Stimulated activated CD4-positive, alpha-beta T cell treated with anti-CD3 and anti-CD28 coated beads, Interleukin-1b, Interleukin-23, amount 100 ng/mL, for 48 hours (primary cell): ENCODE results near the gene MAP2K3.

Source experiments
- DNase-seq: peaks from one replicate; pipeline ENCODE4 v3.0.0-alpha.2; 2020

MAP2K3 gene

DNA sequence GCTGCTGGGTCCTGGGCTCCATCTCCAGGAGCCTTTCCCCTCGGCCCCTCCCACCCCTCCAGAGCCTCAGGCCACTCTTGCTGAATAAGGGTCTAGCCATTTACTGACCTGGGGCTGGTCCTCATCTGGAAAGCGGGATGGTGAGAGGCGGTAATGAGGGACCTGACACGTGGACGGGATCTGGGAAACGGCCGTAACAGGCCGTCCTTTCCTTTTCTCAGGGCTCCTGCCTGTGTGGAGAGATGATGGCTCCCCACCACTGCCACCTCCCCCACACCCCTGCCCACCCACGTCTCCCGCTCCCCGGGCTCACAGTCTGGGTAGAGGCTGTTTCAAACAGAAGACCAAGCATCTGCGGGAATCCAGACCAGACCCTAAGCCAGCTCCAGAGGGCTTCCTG lies 71.1 kb downstream of the MAP2K3 start:
- DNase-seq = no peak

DNA sequence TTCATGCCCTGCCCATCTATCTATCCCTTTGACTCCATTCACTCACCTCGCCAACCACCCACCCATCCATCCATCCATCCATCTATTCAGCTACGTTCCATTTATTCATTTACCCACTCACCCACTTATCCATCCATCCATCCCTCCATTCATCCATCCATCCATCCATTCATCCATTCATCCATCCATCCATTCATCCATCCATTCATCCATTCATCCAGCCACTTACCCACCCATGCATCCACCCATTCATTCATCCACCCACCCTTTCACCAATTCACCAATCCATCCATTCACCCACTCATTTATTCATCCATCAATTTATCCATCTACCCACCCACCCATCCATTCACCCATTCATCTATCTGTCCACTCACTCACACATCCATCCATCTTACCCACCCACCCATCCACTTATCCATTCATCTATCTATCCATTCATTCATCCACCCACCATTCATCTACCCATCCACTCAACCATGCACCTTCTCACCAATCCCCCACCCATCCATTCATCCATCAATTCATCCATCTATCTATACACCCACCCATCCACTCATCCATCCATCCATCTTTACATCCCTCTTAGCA lies 72.1 kb downstream of the MAP2K3 start:
- no peak for DNase-seq

DNA sequence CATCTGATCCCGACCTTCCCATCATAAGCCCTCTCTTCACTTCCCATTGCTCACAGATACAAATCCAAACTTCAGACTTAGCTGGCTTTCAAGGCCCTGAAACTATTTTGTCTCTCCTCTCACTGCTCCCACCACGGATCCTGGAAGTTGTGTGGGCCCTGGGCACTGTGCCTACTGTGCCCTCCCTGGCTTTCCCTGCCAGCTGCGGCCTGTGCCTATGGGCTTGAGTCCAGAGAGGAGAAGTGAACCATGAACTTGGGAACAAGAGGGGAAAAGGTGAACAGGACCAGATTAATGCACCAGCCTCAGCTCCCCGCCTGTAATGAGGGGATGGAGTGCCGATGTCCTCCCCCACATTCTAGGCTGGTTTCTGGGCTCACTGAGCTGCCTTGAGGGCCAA lies 72.8 kb downstream of the MAP2K3 start:
- no peak for DNase-seq

GRCh38 chr17:21357696-21358656 lies 73.5 kb downstream of the MAP2K3 start:
- DNase-seq = no peak

GRCh38 chr17:21358682-21359482 lies 74.4 kb downstream of the MAP2K3 start:
- no peak for DNase-seq

- DNase-seq = no peak
Observed at GRCh38 chr17:21359483-21359840, 75.0 kb downstream of the MAP2K3 start.

GRCh38 chr17:21360048-21360447 lies 75.5 kb downstream of the MAP2K3 start:
- no peak for DNase-seq

- no peak for DNase-seq
Observed at GRCh38 chr17:21361020-21361809, 76.7 kb downstream of the MAP2K3 start.

DNA sequence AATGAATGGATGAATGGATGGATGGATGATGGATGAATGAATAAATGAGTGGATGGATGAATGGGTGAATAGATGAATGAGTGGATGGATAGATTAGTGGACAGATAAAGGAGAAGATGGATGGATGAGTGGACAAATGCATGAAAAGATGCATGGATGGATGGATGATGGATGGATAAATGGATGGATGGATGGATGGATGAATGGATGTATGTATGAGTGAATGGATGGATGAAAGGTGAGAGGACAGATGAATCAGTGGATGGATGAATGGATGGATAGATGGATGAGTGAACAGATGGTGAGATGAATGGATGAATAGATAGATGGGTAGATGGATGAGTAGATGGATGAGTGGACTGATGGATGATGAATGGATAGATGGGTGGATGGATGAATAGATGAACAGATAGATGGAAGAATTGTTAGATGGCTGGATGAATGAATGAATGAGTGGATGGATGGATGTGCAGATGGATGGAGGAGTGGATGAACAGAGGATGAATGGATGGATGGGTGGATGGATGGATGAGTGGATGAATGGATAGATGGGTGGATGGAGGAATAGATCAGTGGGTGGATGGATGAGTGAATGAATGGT lies 77.9 kb downstream of the MAP2K3 start:
- DNase-seq = no peak

DNA sequence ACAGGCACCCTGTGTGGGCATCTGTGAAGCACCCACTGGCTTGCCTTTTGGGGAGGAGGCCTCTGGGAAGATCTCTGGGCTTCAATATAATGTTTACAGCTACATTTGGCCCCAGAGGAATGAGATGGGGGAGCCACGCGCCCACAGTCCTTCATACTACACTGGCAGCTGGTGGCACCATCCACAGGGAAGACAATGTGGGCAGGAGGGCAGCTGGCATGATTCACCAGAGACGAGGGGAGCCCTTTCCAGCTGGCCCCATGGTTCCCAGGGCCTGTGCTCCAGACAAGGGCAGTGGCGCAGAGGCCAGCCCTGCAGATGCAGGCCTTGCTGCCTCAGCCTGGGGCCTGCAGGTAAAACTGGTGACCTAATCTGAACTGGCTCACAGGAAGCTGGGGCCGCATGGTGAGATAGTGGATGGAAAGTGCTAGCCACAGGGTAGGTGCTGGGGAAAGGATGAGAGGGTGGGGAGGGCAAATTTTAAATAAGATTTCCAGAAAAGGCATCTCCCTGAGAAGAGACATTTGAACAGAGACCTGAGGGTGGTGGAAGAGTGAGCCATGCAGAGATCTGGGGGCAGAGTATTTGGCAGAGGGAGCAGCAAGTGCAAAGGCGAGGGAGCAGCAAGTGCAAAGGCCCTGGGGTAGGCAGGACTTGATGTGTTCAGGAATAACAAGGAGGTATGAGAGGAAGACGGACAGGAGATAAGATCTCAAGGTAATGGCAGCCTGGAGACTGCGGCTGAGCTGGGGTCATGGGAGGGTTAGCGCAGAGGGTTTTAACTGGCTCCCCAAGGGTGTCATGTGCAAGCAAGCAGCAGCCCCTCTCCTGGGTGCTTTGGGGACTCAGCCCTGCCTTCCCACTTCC lies 79.5 kb downstream of the MAP2K3 start:
- DNase-seq = no peak
